ENCODE results near the gene CKLF.

Gene CKLF

GRCh38 chr16:66541388-66542355 lies 10.7 kb upstream of the CKLF start:
- TF ChIP-seq CTCF (IDR thresholded peaks at IDR 0.05; ENCODE audit: extremely low read depth, missing control alignments): no peak
- no peak for DNase-seq (ENCODE audit: low spot score)

- TF ChIP-seq CTCF (IDR thresholded peaks at IDR 0.05; ENCODE audit: extremely low read depth, missing control alignments): no peak
- DNase-seq (ENCODE audit: low spot score): no peak
Observed at GRCh38 chr16:66542396-66542795, 10.0 kb upstream of the CKLF start.

GRCh38 chr16:66543541-66543940 lies 8.8 kb upstream of the CKLF start:
- no peak for TF ChIP-seq CTCF (IDR thresholded peaks at IDR 0.05; ENCODE audit: extremely low read depth, missing control alignments)
- no peak for DNase-seq (ENCODE audit: low spot score)

DNA sequence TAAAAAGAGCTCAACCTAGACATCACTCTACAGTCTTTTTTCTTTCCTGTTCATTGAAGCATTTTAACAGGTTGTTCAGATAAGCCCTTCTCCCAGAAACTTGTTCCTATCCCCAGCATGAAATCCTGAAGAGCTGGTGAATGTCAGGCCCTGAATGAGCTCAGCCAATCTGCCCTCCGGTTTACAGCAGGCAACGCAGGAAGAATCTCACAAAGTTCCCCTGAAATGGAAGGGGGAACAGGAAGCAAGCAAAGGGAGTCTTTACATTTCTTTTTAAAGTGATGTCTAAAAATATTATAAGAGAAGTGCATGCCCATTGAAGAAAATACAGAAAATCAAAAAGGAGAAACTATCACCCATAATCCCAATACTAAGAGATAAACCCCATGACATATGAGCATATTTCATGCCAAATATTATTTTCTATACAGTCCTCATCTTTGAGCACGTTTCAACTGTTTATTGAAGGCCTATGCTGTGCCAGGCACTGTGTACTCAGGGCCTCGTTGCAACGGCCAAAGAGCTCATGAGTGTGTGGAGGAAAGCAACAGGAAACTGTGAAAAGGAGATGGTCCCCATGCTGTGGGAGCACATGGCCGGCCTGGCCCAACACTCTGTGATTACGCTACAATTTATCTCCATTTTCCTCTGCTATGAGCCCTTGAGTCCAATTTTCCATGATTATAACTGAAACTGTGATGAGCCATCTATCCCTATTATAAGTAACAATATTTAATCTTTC lies 8.2 kb upstream of the CKLF start:
- TF ChIP-seq CTCF (IDR thresholded peaks at IDR 0.05; ENCODE audit: extremely low read depth, missing control alignments): no peak
- no peak for DNase-seq (ENCODE audit: low spot score)

DNA sequence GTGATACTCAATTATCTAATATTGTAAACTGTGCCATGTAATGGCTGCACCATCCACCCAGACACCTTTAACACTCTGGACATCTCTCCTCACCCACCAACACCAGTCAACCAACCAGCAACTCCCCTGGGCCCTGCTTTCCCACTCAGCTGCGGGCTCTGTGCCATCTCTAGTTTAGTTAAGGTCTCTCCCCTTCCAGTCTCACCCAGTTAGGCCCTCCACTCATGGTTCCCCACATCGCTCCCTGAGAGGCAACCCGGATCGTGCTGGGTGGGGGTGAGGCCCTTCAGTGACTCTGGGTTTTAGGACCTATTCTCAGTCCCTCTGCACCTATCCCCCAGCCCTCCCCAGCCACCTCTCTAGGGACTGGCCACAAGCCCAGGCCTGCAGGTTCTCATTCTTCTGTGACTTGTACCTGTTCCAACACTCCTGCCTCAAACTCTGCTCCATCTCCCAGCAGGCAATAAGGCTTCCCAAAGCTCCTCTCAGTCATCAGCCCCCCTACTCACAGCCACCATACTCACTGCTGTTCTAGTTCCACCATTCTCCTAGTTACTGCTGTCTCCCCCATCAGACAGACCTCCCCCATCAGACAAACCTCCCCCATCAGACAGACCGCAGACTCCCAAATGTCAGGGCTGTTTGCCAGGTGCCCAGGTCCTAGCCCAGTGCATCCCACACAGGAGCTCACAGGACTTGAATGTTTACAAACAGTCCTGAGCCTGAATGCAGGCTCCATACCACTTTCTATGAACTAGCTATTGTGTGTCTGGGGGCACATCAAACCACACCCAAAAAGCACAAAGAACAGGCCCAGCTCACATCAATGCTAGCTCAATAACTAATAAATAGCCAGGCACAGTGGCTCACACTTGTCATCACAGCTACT lies 5.0 kb upstream of the CKLF start:
- no peak for DNase-seq (ENCODE audit: low spot score)
- TF ChIP-seq CTCF (IDR thresholded peaks at IDR 0.05; ENCODE audit: extremely low read depth, missing control alignments): no peak

GRCh38 chr16:66548068-66548467 lies 4.3 kb upstream of the CKLF start:
- no peak for DNase-seq (ENCODE audit: low spot score)
- no peak for TF ChIP-seq CTCF (IDR thresholded peaks at IDR 0.05; ENCODE audit: extremely low read depth, missing control alignments)

All from GM20000 (cell line).